ENCODE results near the gene FAM200C.

The FAM200C gene

GRCh38 chr5:160356550-160357347 lies 43.1 kb downstream of the FAM200C start:
- H3K9ac ChIP-seq = no peak overlapping the region
- H3K4me3 ChIP-seq (ENCODE audit: low read depth, low read length) = no peak overlapping the region
- H3K4me1 ChIP-seq = no peaks in the 10 kb centered on the region
- H3K36me3 ChIP-seq (ENCODE audit: control insufficient read depth, insufficient read depth, low read length) = no peaks in the 10 kb centered on the region
- no peak overlapping the region for H3K4me2 ChIP-seq (ENCODE audit: low read length)
- TF ChIP-seq CTCF (IDR thresholded peaks at IDR 0.05) = no peak
- H3K27ac ChIP-seq = no peak overlapping the region
- H3K79me2 ChIP-seq = no peaks in the 10 kb centered on the region
- no peaks in the 10 kb centered on the region for H3K9me3 ChIP-seq (ENCODE audit: control insufficient read depth, low read length)
- H3K27me3 ChIP-seq (ENCODE audit: control insufficient read depth, insufficient read depth, low read length) = no peaks in the 10 kb centered on the region
- H2AFZ ChIP-seq = no peak overlapping the region

GRCh38 chr5:160354666-160355065 lies 45.2 kb downstream of the FAM200C start:
- Histone ChIP-seq H2AFZ (no peak overlapping the region), H3K9ac (no peak overlapping the region), H3K27me3 (ENCODE audit: control insufficient read depth, insufficient read depth, low read length) (no peaks in the 10 kb centered on the region), H3K4me1 (no peaks in the 10 kb centered on the region), H3K9me3 (ENCODE audit: control insufficient read depth, low read length) (no peaks in the 10 kb centered on the region), H3K4me2 (ENCODE audit: low read length) (no peak overlapping the region), H3K4me3 (ENCODE audit: low read depth, low read length) (no peak overlapping the region), H3K79me2 (no peaks in the 10 kb centered on the region), H3K27ac (no peak overlapping the region), H3K36me3 (ENCODE audit: control insufficient read depth, insufficient read depth, low read length) (no peaks in the 10 kb centered on the region)
- TF ChIP-seq CTCF (IDR thresholded peaks at IDR 0.05) = no peak

- Histone ChIP-seq H3K36me3 (ENCODE audit: control insufficient read depth, insufficient read depth, low read length) (no peaks in the 10 kb centered on the region), H3K4me3 (ENCODE audit: low read depth, low read length) (no peak overlapping the region), H3K27ac (no peak overlapping the region), H3K27me3 (ENCODE audit: control insufficient read depth, insufficient read depth, low read length) (no peaks in the 10 kb centered on the region), H3K79me2 (no peaks in the 10 kb centered on the region), H2AFZ (no peak overlapping the region), H3K9ac (no peak overlapping the region), H3K4me2 (ENCODE audit: low read length) (no peak overlapping the region), H3K9me3 (ENCODE audit: control insufficient read depth, low read length) (no peaks in the 10 kb centered on the region), H3K4me1 (no peaks in the 10 kb centered on the region)
- TF ChIP-seq CTCF (IDR thresholded peaks at IDR 0.05) = no peak
Measured at GRCh38 chr5:160353379-160353778, 46.5 kb downstream of the FAM200C start.

- H3K4me2 ChIP-seq (ENCODE audit: low read length) = no peak overlapping the region
- no peak overlapping the region for H3K27ac ChIP-seq
- no peaks in the 10 kb centered on the region for H3K27me3 ChIP-seq (ENCODE audit: control insufficient read depth, insufficient read depth, low read length)
- no peaks in the 10 kb centered on the region for H3K36me3 ChIP-seq (ENCODE audit: control insufficient read depth, insufficient read depth, low read length)
- H3K9me3 ChIP-seq (ENCODE audit: control insufficient read depth, low read length) = no peaks in the 10 kb centered on the region
- no peak overlapping the region for H2AFZ ChIP-seq
- H3K79me2 ChIP-seq = no peaks in the 10 kb centered on the region
- no peak for TF ChIP-seq CTCF (IDR thresholded peaks at IDR 0.05)
- H3K4me3 ChIP-seq (ENCODE audit: low read depth, low read length) = no peak overlapping the region
- no peaks in the 10 kb centered on the region for H3K4me1 ChIP-seq
- H3K9ac ChIP-seq = no peak overlapping the region
Measured at GRCh38 chr5:160352308-160352707, 47.5 kb downstream of the FAM200C start.

GRCh38 chr5:160349935-160350303 lies 49.9 kb downstream of the FAM200C start:
- H3K27me3 ChIP-seq (ENCODE audit: control insufficient read depth, insufficient read depth, low read length) = no peaks in the 10 kb centered on the region
- H3K4me1 ChIP-seq = peaks cover 3% of the 10 kb centered on the region

More at GRCh38 chr5:160349935-160350303, 49.9 kb downstream of the FAM200C start:
- no peak for TF ChIP-seq CTCF (IDR thresholded peaks at IDR 0.05)
- Histone ChIP-seq H3K9me3 (ENCODE audit: control insufficient read depth, low read length) (no peaks in the 10 kb centered on the region), H3K36me3 (ENCODE audit: control insufficient read depth, insufficient read depth, low read length) (no peaks in the 10 kb centered on the region), H3K4me2 (ENCODE audit: low read length) (no peak overlapping the region), H3K27ac (no peak overlapping the region), H2AFZ (no peak overlapping the region), H3K9ac (no peak overlapping the region), H3K4me3 (ENCODE audit: low read depth, low read length) (no peak overlapping the region), H3K79me2 (no peaks in the 10 kb centered on the region)

Data from parathyroid adenoma (tissue), 2 donors.